Astrocyte (in vitro differentiated cells and primary cell): ENCODE data around the gene PTPRN2. TPM values are rescaled to one million over a fixed set of nuclear protein-coding genes. Genes with fewer than 3 reads are reported as not detected.

Source experiments
- DNase-seq: peaks from one replicate; pipeline ENCODE4 v3.0.0-alpha.2; 2010; ENCODE audit warnings: low read depth
- FAIRE-seq: peaks from 2 replicates; lab custom pipeline; 2011; peaks lifted over from hg19 to GRCh38; lab: Jason Lieb, UNC
- H2AFZ ChIP-seq: 2 replicates; pipeline ENCODE4 v1.6.0; 2012; ENCODE audit warnings: low read depth, low read length, inconsistent platforms
- H3K27ac ChIP-seq: 2 replicates; pipeline ENCODE4 v1.5.1; 2011; ENCODE audit warnings: low read depth, low read length, inconsistent platforms
- H3K27me3 ChIP-seq: 2 replicates; pipeline ENCODE4 v1.6.0; 2011; ENCODE audit warnings: low read length, inconsistent platforms; ENCODE audit not compliant: insufficient read depth
- H3K36me3 ChIP-seq: 2 replicates; pipeline ENCODE4 v1.5.1; 2011; ENCODE audit warnings: low read length, inconsistent platforms; ENCODE audit not compliant: insufficient read depth
- H3K4me1 ChIP-seq: 2 replicates; pipeline ENCODE4 v1.5.1; 2011; ENCODE audit warnings: low read length, inconsistent platforms; ENCODE audit not compliant: insufficient read depth
- H3K4me2 ChIP-seq: 2 replicates; pipeline ENCODE4 v1.6.0; 2012; ENCODE audit warnings: low read length, inconsistent platforms
- H3K4me3 ChIP-seq: 2 replicates; pipeline ENCODE4 v1.5.1; 2011; ENCODE audit warnings: low read depth, mild to moderate bottlenecking, low read length, inconsistent platforms; ENCODE audit not compliant: insufficient read depth
- H3K79me2 ChIP-seq: 2 replicates; pipeline ENCODE4 v1.6.0; 2012; ENCODE audit warnings: mild to moderate bottlenecking, low read length, inconsistent platforms; ENCODE audit not compliant: insufficient read depth
- H3K9ac ChIP-seq: 2 replicates; pipeline ENCODE4 v1.6.0; 2012; ENCODE audit warnings: mild to moderate bottlenecking, low read length, inconsistent platforms
- H3K9me3 ChIP-seq: 2 replicates; pipeline ENCODE4 v1.5.1; 2012; ENCODE audit warnings: low read depth, mild to moderate bottlenecking, low read length, inconsistent platforms; ENCODE audit not compliant: insufficient read depth
- H4K20me1 ChIP-seq: 2 replicates; pipeline ENCODE4 v1.6.0; 2012; ENCODE audit warnings: low read length, inconsistent platforms; ENCODE audit not compliant: insufficient read depth
- H3K27ac Mint-ChIP-seq: one replicate; pipeline ENCODE4 v1.8.0; 2021; ENCODE audit warnings: mild to moderate bottlenecking, mixed read lengths; ENCODE audit not compliant: unreplicated experiment
- H3K27me3 Mint-ChIP-seq: one replicate; pipeline ENCODE4 v1.8.0; 2021; ENCODE audit warnings: low read depth, mixed read lengths; ENCODE audit not compliant: unreplicated experiment
- H3K36me3 Mint-ChIP-seq: one replicate; pipeline ENCODE4 v1.8.0; 2021; ENCODE audit warnings: low read depth, mixed read lengths; ENCODE audit not compliant: unreplicated experiment
- H3K4me1 Mint-ChIP-seq: one replicate; pipeline ENCODE4 v1.8.0; 2021; ENCODE audit warnings: low read depth, mixed read lengths; ENCODE audit not compliant: unreplicated experiment
- H3K4me3 Mint-ChIP-seq: one replicate; pipeline ENCODE4 v1.8.0; 2021; ENCODE audit warnings: mild to moderate bottlenecking, moderate library complexity, mixed read lengths; ENCODE audit not compliant: unreplicated experiment
- H3K9me3 Mint-ChIP-seq: one replicate; pipeline ENCODE4 v1.8.0; 2021; ENCODE audit warnings: mild to moderate bottlenecking, mixed read lengths; ENCODE audit not compliant: unreplicated experiment
- CTCF ChIP-seq: IDR thresholded peaks from 2 replicates; pipeline ENCODE4 v1.5.1; 2011; ENCODE audit warnings: low read depth, mild to moderate bottlenecking, inconsistent platforms, low read length, moderate library complexity; ENCODE audit not compliant: insufficient read depth
- EZH2 ChIP-seq: IDR thresholded peaks from 2 replicates; pipeline ENCODE4 v1.6.1; 2012; ENCODE audit warnings: mild to moderate bottlenecking, low read length, inconsistent platforms; ENCODE audit not compliant: insufficient read depth
- total RNA-seq: library from RNA; stranded (reverse); gene quantifications from 2 replicates; pipeline ENCODE4 v1.2.1, GENCODE V29; 2021

Gene PTPRN2
- total RNA-seq, 1 donor from 2014 or later, result 0.09 TPM

GRCh38 chr7:157656195-157656769 lies 931.3 kb downstream of the PTPRN2 start:
- no peak overlapping the region for H3K4me2 ChIP-seq
- H3K79me2 ChIP-seq, result no peaks in the 10 kb centered on the region
- H4K20me1 ChIP-seq, result peaks cover 5% of the 10 kb centered on the region
- no peak overlapping the region for H3K27ac ChIP-seq
- no peaks in the 10 kb centered on the region for H3K9me3 ChIP-seq
- no peaks in the 10 kb centered on the region for H3K27me3 Mint-ChIP-seq
- FAIRE-seq (no peak), DNase-seq (no peak)
- no peak overlapping the region for H2AFZ ChIP-seq
- no peaks in the 10 kb centered on the region for H3K36me3 ChIP-seq
- no peaks in the 10 kb centered on the region for H3K4me1 ChIP-seq
- peaks cover 10% of the 10 kb centered on the region for H3K9me3 Mint-ChIP-seq
- no peak overlapping the region for H3K27ac Mint-ChIP-seq
- no peaks in the 10 kb centered on the region for H3K36me3 Mint-ChIP-seq
- no peaks in the 10 kb centered on the region for H3K27me3 ChIP-seq
- H3K9ac ChIP-seq, result no peak overlapping the region
- H3K4me3 ChIP-seq, result no peak overlapping the region
- no peaks in the 10 kb centered on the region for H3K4me1 Mint-ChIP-seq
- TF ChIP-seq EZH2, result no peak
- no peak for TF ChIP-seq CTCF
- H3K4me3 Mint-ChIP-seq, result no peak overlapping the region

GRCh38 chr7:157654350-157654749 lies 933.3 kb downstream of the PTPRN2 start:
- no peak overlapping the region for H3K4me3 Mint-ChIP-seq
- no peaks in the 10 kb centered on the region for H3K27me3 ChIP-seq
- H3K4me1 ChIP-seq, result no peaks in the 10 kb centered on the region
- no peaks in the 10 kb centered on the region for H3K4me1 Mint-ChIP-seq
- no peaks in the 10 kb centered on the region for H3K79me2 ChIP-seq
- FAIRE-seq (no peak), DNase-seq (no peak)
- H3K36me3 ChIP-seq, result no peaks in the 10 kb centered on the region
- no peaks in the 10 kb centered on the region for H3K36me3 Mint-ChIP-seq
- TF ChIP-seq EZH2, result no peak
- TF ChIP-seq CTCF, result no peak
- H3K9me3 Mint-ChIP-seq, result peaks cover 7% of the 10 kb centered on the region
- no peak overlapping the region for H3K9ac ChIP-seq
- H3K27ac Mint-ChIP-seq, result no peak overlapping the region
- peaks cover 5% of the 10 kb centered on the region for H4K20me1 ChIP-seq
- no peak overlapping the region for H3K4me2 ChIP-seq
- no peak overlapping the region for H3K27ac ChIP-seq
- H3K9me3 ChIP-seq, result no peaks in the 10 kb centered on the region
- no peak overlapping the region for H2AFZ ChIP-seq
- no peaks in the 10 kb centered on the region for H3K27me3 Mint-ChIP-seq
- no peak overlapping the region for H3K4me3 ChIP-seq

DNA sequence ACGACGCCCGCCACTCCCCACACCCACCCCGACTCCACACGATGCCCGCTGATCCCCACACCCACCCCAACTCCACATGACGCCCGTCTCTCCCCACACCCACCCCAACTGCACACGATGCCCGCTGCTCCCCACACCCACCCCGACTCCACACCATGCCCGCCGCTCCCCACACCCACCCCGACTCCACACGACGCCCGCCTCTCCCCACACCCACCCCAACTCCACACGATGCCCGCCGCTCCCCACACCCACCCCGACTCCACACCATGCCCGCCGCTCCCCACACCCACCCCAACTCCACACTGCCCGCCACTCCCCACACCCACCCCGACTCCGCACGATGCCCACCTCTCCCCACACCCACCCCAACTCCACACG lies 933.8 kb downstream of the PTPRN2 start:
- Histone ChIP-seq H3K36me3 (no peaks in the 10 kb centered on the region), H3K27ac (no peak overlapping the region), H3K79me2 (no peaks in the 10 kb centered on the region), H3K9ac (no peak overlapping the region), H4K20me1 (peaks cover 5% of the 10 kb centered on the region), H2AFZ (no peak overlapping the region), H3K4me2 (no peak overlapping the region), H3K4me3 (no peak overlapping the region), H3K27me3 (no peaks in the 10 kb centered on the region), H3K4me1 (no peaks in the 10 kb centered on the region), H3K9me3 (no peaks in the 10 kb centered on the region)
- Mint-ChIP-seq H3K36me3 (no peaks in the 10 kb centered on the region), H3K4me1 (no peaks in the 10 kb centered on the region), H3K27me3 (no peaks in the 10 kb centered on the region), H3K27ac (no peak overlapping the region), H3K4me3 (no peak overlapping the region), H3K9me3 (peaks cover 7% of the 10 kb centered on the region)
- TF ChIP-seq EZH2 (no peak), CTCF (no peak)
- DNase-seq (no peak), FAIRE-seq (no peak)
